HG03575 (cell line): ENCODE measurements around the gene P2RY6.

Experiments used
- ATAC-seq: cut with Tn5 transposase; IDR thresholded peaks from one replicate; pipeline ENCODE4 v1.9.1; 2021; ENCODE audit not compliant: unreplicated experiment, insufficient number of reproducible peaks, low FRiP score; ENCODE audit errors: extremely low read depth

The P2RY6 gene

DNA sequence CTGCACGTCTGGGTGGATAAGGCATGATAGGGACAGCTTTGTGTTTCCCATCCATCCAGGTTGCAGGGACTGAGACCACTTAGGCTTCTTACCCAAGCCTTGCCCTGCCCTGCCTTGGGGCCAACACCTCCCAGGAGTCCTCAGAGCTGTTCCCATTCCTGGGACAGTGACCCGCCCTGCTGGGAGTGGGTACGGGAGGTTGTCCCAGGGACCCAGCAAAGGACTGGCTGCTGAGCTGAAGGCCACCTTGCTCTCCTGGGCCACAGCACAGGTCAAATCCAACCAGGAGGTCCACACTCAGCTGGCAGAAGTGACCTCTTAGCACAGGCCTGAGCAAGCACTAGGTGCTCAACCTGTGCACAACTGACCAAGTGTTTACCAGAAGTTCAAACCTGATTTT is 19.1 kb downstream of the P2RY6 start:
- no peak for ATAC-seq

DNA sequence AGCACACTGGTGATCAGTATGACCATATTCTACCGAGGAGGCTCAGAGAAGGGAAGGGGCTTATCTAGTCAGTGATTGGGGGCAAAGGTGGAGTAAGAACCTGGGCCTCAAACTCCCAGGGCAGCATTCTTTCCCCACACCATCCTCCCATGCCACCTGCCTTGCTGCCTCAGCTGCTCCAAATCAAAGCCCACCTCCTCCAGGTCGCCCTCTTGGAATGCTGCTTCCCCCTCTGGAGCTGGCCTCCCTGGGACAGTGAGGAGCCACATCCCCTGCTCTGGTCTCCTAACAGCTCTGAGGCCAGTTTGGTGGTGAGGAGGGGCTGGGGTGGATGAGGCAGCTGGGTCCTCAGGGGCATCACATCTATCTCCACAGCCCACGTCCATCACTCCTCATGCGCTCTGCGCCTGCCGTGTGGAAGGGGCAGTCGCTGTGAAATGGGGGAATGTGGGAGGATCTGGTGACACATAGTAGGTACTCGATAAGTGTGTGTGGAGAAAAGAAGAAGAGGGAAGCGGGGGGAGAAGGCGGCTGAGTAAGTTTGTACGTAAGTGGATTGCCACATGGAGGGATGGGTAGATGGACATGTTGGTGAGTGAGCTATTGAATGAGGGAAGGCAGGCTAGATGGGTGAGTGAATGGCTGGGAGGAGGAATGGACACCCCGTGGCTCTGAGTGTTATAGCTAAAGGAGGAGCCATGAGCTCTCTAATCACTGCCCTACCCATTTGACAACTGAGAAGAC is 19.8 kb downstream of the P2RY6 start:
- no peak for ATAC-seq

DNA sequence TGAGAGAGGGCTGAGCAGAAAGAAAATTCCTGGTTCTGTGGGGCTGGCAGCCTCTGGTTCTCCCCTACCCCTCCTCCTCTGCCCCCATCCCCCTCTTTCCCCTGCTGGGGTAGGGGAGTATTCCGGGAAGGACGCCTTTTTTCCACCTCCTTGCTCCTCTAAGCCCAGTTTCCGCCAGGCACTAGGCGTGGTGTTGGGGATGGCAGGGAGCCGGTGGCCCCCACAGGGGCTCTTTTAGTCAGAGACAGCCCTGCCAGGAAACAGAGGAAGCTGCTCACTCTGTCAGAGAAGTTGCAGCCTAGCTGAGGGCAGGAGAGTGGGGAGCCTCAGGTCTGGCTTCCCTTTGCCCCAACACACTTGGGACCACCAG is 20.4 kb downstream of the P2RY6 start:
- ATAC-seq, result no peak

DNA sequence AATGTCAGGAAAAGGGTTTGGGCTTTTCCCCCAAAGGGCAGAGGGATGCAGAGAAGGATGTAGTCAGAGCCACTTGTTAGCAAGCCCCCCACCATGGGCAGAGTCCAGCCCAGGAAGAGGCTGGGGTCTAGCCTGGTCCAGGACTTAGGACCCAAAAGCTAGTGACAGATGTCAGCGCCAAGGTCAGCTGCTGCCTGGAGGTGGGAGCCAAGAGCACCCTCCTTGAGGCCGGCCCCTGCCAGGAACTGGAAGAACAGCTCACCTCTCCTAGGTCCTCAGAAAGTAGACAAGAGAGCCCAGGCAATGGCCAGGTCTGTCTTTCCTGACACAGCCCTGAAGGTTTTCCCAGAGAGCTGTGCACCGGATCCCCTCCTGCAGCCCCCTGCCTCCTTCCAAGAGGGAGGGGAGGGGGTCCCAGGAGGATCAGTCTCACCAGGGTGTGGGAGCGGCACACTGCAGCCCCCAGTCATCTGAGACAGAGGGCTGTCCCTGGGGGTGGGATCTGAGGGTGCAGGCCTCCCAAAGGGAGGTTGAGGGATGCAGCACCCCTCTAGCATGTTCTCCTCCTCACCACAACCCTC is 21.3 kb downstream of the P2RY6 start:
- no peak for ATAC-seq

DNA sequence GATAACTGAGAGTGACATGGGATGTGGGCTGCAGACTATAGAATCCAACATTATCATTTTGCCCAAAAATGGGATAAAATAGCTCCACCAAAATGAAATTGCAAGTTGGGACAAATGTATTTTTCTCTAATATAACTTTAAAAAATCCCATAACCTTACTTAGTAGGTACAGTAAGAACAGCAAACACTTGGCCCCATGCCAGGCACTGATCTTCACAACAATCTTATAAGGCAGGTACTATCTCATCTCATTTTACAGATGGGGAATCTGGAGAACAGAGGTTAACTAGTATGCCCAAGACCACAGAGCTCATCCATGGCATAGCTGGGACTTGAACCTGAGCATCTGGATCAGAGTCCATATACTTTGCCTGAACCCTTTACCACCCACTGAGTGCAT is 22.5 kb downstream of the P2RY6 start:
- ATAC-seq, result no peak

DNA sequence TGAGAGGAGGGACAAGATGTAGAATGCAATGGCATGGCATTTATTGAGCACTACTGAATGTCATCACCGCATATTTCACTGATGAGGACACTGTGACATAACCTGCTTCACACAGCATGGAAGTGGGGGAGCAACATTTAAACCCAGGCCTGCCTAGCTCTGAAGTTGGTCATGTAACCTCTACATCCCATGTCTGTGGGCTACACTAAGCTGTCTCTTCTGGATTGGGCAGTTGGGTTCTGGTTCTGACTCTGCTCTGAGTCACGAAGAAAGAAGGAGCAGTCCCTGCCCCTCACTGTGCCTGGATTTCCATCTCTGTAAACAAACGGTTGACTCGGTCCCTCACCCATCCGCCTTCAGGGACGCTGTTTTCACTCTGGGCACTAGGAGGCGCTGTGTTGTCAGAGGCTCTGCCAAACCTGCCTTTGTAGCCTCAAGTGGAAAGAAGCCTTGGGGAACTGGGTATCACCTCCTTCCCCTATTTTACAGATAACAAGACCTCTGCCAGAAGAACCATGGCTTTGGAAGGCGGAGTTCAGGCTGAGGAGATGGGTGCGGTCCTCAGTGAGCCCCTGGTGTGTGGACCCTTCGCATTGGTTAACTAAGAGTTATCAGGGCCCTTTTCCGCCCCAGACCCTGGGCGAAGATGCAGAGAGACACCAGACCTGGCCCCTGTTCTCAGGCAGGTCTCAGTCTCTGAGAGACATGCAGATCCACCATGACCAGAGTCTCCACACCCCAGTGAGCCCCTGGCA is 23.3 kb downstream of the P2RY6 start:
- ATAC-seq, result no peak

DNA sequence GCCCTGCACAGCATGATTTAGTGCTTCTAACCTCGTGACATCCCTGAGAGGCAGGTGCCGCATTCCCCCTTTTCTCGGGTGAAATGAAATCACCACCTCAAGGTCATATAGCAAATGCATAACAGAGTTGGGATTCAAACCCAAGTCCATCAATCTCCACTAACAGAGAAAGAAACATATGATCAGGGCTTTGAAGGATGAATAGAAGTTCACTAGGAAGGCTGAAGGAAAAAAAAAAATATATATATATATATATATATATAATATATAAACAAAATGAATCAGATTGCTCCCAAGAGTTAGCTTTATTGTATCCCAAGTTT is 23.8 kb downstream of the P2RY6 start:
- ATAC-seq, result no peak

DNA sequence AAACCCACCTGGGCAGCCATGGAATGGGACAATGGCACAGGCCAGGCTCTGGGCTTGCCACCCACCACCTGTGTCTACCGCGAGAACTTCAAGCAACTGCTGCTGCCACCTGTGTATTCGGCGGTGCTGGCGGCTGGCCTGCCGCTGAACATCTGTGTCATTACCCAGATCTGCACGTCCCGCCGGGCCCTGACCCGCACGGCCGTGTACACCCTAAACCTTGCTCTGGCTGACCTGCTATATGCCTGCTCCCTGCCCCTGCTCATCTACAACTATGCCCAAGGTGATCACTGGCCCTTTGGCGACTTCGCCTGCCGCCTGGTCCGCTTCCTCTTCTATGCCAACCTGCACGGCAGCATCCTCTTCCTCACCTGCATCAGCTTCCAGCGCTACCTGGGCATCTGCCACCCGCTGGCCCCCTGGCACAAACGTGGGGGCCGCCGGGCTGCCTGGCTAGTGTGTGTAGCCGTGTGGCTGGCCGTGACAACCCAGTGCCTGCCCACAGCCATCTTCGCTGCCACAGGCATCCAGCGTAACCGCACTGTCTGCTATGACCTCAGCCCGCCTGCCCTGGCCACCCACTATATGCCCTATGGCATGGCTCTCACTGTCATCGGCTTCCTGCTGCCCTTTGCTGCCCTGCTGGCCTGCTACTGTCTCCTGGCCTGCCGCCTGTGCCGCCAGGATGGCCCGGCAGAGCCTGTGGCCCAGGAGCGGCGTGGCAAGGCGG is 24.5 kb downstream of the P2RY6 start:
- no peak for ATAC-seq

DNA sequence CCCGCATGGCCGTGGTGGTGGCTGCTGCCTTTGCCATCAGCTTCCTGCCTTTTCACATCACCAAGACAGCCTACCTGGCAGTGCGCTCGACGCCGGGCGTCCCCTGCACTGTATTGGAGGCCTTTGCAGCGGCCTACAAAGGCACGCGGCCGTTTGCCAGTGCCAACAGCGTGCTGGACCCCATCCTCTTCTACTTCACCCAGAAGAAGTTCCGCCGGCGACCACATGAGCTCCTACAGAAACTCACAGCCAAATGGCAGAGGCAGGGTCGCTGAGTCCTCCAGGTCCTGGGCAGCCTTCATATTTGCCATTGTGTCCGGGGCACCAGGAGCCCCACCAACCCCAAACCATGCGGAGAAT is 25.1 kb downstream of the P2RY6 start:
- ATAC-seq, result no peak

DNA sequence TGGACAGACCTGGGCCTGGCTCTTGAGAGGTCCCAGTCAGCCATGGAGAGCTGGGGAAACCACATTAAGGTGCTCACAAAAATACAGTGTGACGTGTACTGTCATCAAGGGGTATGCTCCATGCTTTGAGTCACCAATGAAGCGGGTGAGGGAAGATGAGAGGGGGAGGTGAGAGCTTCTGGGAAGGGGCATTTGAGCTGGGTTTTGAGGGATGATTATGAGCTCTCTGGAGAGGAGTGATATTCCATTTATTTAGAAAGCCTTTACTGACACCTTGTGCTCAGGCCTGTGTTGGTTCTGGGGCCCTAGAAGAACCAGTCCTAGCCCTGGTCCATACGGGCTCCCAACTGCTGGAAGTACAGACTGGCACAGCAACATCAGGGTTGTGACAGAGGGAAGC is 25.6 kb downstream of the P2RY6 start:
- ATAC-seq, result no peak

DNA sequence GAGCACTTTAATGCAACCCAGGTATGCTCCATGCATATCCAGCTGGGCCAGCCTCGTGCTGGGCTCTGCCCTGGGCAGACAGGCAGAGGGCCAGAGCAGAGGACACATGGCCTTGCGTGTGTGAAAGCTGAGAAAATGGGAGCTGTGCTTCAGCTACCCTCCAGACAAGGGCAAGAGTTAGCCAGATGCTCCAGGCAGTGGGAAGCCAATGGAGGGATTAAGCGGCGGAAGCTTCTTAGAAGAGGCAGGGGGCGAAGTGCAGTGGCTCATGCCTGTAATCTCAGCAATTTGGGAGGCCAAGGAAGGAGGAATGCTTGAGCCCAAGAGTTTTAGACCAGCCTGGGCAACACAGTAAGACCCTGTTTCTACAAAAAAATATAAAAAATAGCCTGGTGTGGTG is 26.1 kb downstream of the P2RY6 start:
- no peak for ATAC-seq

DNA sequence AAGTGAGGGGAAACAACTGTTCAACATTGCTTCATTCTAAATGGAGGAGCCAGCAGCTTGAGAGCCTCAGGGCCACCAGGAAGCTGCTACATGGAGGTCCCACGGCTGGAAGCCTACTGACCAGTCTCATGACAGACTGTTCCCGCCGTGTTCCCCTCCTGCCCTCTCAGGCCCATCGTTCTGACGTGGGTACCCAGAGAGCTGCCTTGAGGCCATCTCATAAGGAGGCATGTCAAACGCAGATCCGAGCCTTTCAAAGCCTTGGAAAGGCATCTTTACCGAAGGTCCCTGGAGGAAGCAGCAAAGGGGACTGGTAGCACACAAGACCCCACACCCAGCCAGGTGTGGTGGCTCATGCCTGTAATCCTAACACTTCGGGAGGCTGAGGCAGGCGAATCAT is 27.6 kb downstream of the P2RY6 start:
- ATAC-seq, result no peak

DNA sequence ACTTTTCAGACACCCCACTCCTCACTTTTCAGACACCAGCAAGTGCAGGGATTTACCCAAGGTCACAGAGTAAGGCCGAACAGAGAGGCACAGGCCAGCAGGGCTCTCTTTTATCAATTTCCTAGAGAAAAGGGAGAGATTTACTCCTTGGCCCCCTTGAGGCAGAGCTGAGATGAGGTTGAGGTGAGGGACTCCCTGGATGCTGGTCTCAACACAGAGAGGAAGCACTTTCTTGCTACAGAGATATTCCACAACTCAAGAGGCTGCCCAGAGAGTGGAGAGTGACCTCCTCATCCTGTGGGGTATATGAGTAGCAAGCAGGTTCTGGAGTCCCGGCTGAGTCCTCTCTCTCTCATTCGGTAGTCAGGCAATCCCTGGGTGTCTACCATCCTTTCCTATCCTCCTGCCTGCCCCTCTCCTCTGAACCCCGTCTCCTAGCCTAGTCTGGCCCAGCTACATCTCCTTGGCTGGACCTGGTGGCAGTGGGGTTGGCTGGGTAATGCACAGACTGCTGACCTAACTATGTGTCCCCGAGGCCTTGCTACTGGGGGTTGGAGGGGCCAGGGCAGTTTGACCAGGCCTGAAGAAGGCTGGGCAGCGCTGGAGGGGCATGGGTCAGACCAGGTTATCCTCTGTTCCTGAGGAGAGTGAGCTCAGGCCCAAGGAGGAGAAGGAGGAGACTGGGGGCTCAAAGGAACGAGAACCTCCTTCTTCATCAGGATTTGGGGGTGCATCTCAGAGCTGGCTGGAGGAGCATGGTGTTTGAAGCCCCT is 34.1 kb downstream of the P2RY6 start:
- ATAC-seq, result no peak

DNA sequence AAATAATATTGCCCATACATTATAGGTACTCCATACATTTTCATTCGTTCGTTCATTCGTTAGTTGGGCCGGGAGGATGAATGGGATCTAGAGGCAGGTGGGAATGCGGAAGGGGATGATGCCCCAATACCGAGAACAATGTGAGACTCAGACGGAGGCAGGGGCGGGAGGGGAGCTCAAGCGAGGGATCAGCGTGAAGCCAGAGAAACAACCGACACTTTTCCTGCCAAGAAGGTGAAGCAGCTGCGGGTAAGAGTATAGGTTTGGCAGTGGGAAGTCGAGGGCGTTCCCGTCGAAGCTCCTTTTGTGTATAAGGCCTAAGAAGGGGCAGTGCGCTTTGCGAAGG is 34.8 kb downstream of the P2RY6 start:
- no peak for ATAC-seq

DNA sequence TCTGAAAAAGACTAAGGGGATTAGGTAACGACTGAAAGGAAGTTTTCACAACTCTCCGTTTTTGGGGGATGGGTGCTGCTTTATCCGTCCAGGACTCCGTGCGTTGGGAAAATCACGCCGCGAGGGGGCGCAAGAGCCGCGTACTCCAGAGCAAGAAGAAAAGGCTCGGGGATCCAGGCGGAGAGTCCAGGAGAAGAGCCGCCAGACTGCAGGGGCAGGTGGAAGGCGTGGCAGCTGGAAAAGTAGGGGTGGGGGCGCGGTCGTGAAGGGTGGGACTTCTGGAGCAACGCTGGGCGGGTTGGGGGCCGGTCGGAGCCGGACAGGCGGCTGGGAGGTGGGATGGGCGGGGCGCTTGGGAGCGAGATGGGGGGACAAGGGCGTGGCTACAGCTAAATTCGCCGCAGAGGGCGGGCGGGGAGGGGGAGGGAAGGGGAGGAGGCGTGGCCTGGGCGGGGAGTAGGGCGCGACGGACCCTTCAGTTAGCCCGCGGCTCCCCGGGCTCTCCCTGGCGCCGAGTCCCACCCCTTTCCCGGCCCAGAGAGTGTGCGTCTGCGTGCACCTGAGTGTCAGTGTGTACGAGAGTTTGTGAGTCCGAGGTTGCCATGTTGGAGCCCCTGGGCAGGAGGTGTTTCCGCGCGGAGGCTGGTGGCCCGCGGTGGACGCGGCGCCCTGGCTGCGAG is 35.3 kb downstream of the P2RY6 start:
- no peak for ATAC-seq

DNA sequence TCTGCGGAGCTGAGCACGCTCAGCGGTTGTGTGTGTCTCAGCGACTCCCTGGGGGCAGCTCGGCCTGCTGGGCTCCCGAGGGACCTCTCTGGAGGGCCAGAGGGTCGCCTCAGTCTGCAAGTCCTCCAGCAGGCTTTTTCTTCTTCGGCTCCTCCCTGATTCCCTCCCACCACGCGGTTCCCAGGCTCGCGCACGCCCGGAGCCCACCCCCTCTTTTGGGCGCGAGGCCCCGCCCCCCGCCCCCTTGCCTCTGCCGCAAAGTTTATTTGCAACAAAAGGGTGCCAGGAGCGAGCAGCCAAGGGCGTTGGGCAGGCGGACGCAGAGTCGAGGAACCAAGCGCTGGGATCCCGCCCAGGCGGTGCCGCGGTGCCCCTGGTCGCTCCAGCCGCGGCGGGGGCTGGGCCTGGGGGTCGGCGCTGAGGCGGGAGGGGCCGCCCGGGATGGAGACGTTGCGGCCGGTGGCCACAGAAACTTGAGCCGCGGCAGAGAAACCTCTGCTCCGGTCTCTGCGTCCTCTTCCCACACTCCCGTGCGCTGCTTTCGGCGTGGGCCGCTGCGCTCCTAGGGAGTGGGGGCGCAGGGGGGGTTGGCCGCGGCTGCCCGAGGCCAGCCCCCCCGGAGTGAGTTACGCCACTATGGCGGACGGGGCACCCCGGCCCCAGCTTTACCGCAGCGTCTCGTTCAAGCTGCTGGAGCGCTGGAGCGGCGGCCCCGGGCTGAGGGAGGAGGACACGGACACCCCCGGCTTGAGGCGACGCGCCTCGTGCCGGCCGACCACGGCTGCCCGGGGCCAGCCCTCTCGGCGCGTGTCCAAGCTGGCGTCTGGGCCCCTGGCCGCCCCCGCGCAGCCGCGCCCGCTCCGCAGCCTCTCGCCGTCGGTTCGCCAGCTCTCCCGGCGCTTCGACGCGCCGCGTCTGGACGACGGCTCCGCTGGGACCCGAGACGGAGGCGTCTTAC is 36.1 kb downstream of the P2RY6 start, which contains the start of gene ARHGEF17:
Gene ARHGEF17, plus strand, starts transcription at position 274 of the 958 bp plus-strand sequence. Its CDS starts 363 bp downstream, at position 637.
- ATAC-seq, result no peak

DNA sequence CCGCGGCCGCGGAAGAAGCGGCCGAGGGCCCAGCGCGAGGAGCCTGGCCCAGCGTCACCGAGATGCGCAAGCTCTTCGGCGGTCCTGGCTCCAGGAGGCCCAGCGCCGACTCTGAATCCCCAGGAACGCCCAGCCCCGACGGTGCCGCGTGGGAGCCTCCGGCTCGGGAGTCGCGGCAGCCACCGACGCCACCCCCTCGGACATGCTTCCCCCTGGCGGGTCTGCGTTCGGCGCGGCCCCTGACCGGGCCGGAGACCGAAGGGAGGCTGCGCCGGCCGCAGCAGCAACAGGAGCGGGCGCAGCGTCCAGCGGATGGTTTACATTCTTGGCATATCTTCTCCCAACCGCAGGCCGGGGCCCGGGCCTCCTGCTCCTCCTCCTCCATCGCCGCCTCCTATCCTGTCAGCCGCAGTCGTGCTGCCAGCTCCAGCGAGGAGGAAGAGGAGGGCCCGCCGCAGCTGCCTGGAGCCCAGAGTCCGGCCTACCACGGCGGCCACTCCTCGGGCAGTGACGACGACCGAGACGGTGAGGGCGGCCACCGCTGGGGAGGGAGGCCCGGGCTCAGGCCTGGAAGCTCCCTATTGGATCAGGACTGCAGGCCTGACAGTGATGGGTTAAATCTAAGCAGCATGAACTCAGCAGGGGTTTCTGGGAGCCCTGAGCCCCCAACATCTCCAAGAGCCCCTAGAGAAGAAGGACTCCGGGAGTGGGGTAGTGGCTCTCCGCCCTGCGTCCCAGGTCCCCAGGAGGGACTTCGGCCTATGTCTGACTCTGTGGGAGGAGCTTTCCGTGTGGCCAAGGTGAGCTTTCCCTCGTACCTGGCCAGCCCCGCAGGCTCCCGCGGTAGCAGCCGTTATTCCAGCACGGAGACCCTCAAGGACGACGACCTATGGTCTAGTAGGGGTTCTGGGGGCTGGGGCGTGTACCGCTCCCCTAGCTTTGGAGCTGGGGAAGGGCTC is 37.1 kb downstream of the P2RY6 start:
- ATAC-seq, result no peak
